Stomach (tissue), 9 donors: ENCODE data around the gene FOXO1. TPM values are rescaled to one million over a fixed set of nuclear protein-coding genes. Genes with fewer than 3 reads are reported as not detected.

Experiments
- DNase-seq, 2 donors: peaks; one replicate each; pipeline versions ENCODE4 v3.0.0 to v3.0.0-alpha.2; 2013 to 2019
- H3K27ac ChIP-seq, 5 donors: fragments of 200-600 bp in 4 of 5; sonication (generic) in 4 of 5; one replicate each; pipeline ENCODE4 v1.5.1; 2013 to 2019; ENCODE audit warnings: mild to moderate bottlenecking in 1 of 5, moderate library complexity in 1 of 5
- H3K27me3 ChIP-seq, 3 donors: fragments of 200-600 bp; sonication (generic); one replicate each; pipeline ENCODE4 v1.5.1; 2017 to 2019; ENCODE audit warnings: mixed run types in 1 of 3
- H3K36me3 ChIP-seq, 4 donors: fragments of 200-600 bp; sonication (generic); 1 replicate in 3 of 4; 2 replicates in 1 of 4; pipeline ENCODE4 v1.5.1; 2016 to 2019
- H3K4me1 ChIP-seq, 4 donors: fragments of 200-600 bp; sonication (generic); one replicate each; pipeline ENCODE4 v1.5.1; 2016 to 2019
- H3K4me3 ChIP-seq, 4 donors: fragments of 200-600 bp; sonication (generic) in 3 of 4; one replicate each; pipeline ENCODE4 v1.5.1; 2016 to 2019; ENCODE audit warnings: mild to moderate bottlenecking in 1 of 4
- H3K9me3 ChIP-seq, 4 donors: fragments of 200-600 bp; sonication (generic); one replicate each; pipeline ENCODE4 v1.5.1; 2016 to 2019
- CTCF ChIP-seq, 7 experiments: fragments of 450-650 bp in 4 of 7; fragments of 200-600 bp in 3 of 7; sonication (generic) in 3 of 7; IDR thresholded peaks; one replicate each; pipeline ENCODE4 v1.5.1; 2016 to 2019; ENCODE audit warnings: antibody characterized with exemption in 7 of 7, control low read depth in 2 of 7, mild to moderate bottlenecking in 1 of 7
- EP300 ChIP-seq: sonication (generic); formaldehyde crosslinking; IDR thresholded peaks from one replicate; pipeline ENCODE4 v1.6.1; 2017; ENCODE audit warnings: antibody characterized with exemption
- POLR2A ChIP-seq, 4 donors: fragments of 450-650 bp; IDR thresholded peaks; one replicate each; pipeline ENCODE4 v1.6.1; 2016; ENCODE audit warnings: antibody characterized with exemption in 4 of 4, control low read depth in 2 of 4, mild to moderate bottlenecking in 1 of 4, moderate library complexity in 1 of 4
- POLR2AphosphoS5 ChIP-seq, 3 donors: sonication (generic); formaldehyde crosslinking; IDR thresholded peaks; one replicate each; pipeline ENCODE4 v1.6.1; 2016; ENCODE audit warnings: antibody characterized with exemption in 3 of 3
- WGBS, 5 donors: extraction: QIAGEN DNeasy Blood & Tissue Kit in 3 of 5; methylation state at CpG; one replicate each; pipeline versions ENCODE4 v1.1.5 to v1.1.7; 2013 to 2018; 5-methylcytosine and 5-hydroxymethylcytosine counted together
- intact Hi-C: fragments of 100-400 bp; cut with DNase I; formaldehyde crosslinking; loops from one replicate; pipeline ENCODE4 v1.15.1; 2023; ENCODE audit warnings: low total_unique reads
- polyA plus RNA-seq, 3 donors: library from polyadenylated mRNA; stranded (reverse); fragments of 200-250 nt; gene quantifications; one replicate each; pipeline ENCODE4 v1.2.3, GENCODE V29; 2013
- total RNA-seq, 5 donors: library from RNA; depleted of rRNA; stranded (reverse); fragments of >200 nt; gene quantifications; one replicate each; pipeline versions ENCODE4 v1.1.0 to v1.2.3, GENCODE V29; 2014 to 2016
- donor health status: healthy with polysubstance abuse.
- donor health status: Bipolar disorder and iron deficiency.
- donor health status: healthy.

Gene FOXO1
- total and polyA plus RNA-seq, 8 donors = 4.2 to 43.7 (median 19.6) TPM

GRCh38 chr13:40522282-40522681 lies 144.2 kb downstream of the FOXO1 start:
- H3K4me1 ChIP-seq = peaks cover 0 to 14% (median 0%) of the 10 kb centered on the region in 4 donors
- H3K27ac ChIP-seq = no peak overlapping the region
- TF ChIP-seq CTCF (IDR thresholded peaks at IDR 0.05) (no peak), POLR2AphosphoS5 (IDR thresholded peaks at IDR 0.05) (no peak), EP300 (no peak), POLR2A (IDR thresholded peaks at IDR 0.05) (no peak)
- peaks cover 0 to 3% (median 2%) of the 10 kb centered on the region in 4 donors for H3K9me3 ChIP-seq
- H3K4me3 ChIP-seq = no peak overlapping the region
- no peaks in the 10 kb centered on the region for H3K36me3 ChIP-seq
- 70 to 81% (median 75%) methylated on average over 1 of the region's 1 CpG for WGBS, 5 donors
- intact Hi-C loops = no loop called here
- no peak for DNase-seq
- no peaks in the 10 kb centered on the region for H3K27me3 ChIP-seq

GRCh38 chr13:40520916-40521315 lies 145.5 kb downstream of the FOXO1 start:
- Histone ChIP-seq H3K27ac (no peak overlapping the region), H3K36me3 (no peaks in the 10 kb centered on the region), H3K9me3 (no peaks in the 10 kb centered on the region), H3K4me3 (no peak overlapping the region), H3K4me1 (peaks cover 0 to 14% (median 0%) of the 10 kb centered on the region in 4 donors), H3K27me3 (no peaks in the 10 kb centered on the region)
- intact Hi-C loops = no loop called here
- TF ChIP-seq CTCF (IDR thresholded peaks at IDR 0.05) (no peak), POLR2AphosphoS5 (IDR thresholded peaks at IDR 0.05) (no peak), POLR2A (IDR thresholded peaks at IDR 0.05) (no peak), EP300 (no peak)
- no peak for DNase-seq
- WGBS, 5 donors = 91 to 98% (median 97%) methylated on average over 3 of the region's 3 CpGs

GRCh38 chr13:40519637-40520036 lies 146.8 kb downstream of the FOXO1 start:
- no peak overlapping the region for H3K4me3 ChIP-seq
- H3K27me3 ChIP-seq = no peaks in the 10 kb centered on the region
- intact Hi-C loops = no loop called here
- 59 to 76% (median 66%) methylated on average over 5 of the region's 5 CpGs for WGBS, 5 donors
- TF ChIP-seq CTCF (IDR thresholded peaks at IDR 0.05) = no peak
- no peak for TF ChIP-seq EP300
- TF ChIP-seq POLR2A (IDR thresholded peaks at IDR 0.05) = no peak
- TF ChIP-seq POLR2AphosphoS5 (IDR thresholded peaks at IDR 0.05) = no peak
- peaks cover 0 to 14% (median 0%) of the 10 kb centered on the region in 4 donors for H3K4me1 ChIP-seq
- no peak overlapping the region for H3K27ac ChIP-seq
- DNase-seq = no peak
- H3K36me3 ChIP-seq = no peaks in the 10 kb centered on the region
- no peaks in the 10 kb centered on the region for H3K9me3 ChIP-seq

- Histone ChIP-seq H3K4me1 (peaks cover 0 to 14% (median 0%) of the 10 kb centered on the region in 4 donors), H3K27ac (no peak overlapping the region), H3K9me3 (no peaks in the 10 kb centered on the region), H3K27me3 (no peaks in the 10 kb centered on the region), H3K4me3 (no peak overlapping the region), H3K36me3 (no peaks in the 10 kb centered on the region)
- TF ChIP-seq CTCF (IDR thresholded peaks at IDR 0.05) (no peak), POLR2A (IDR thresholded peaks at IDR 0.05) (no peak), EP300 (no peak), POLR2AphosphoS5 (IDR thresholded peaks at IDR 0.05) (no peak)
- peak; percentile 21 to 44 for DNase-seq
- WGBS, 5 donors = 36 to 48% (median 42%) methylated on average over 4 of the region's 4 CpGs
- intact Hi-C loops = no loop called here
These were observed 148.0 kb downstream of the FOXO1 start for GRCh38 chr13:40518481-40518882.
